Upper lobe of right lung (tissue), 1 donor: Measurements from ENCODE around the gene ACTG2. TPM values are rescaled to one million over a fixed set of nuclear protein-coding genes. Genes with fewer than 3 reads are reported as not detected.

Experiments used
- ATAC-seq: fragments of 200-7000 bp; cut with Tn5 transposase; one replicate; pipeline ENCODE4 v1.9.1; 2020; ENCODE audit warnings: mild to moderate bottlenecking, moderate library complexity
- DNase-seq: peaks from one replicate; pipeline ENCODE4 v3.0.0-alpha.2; 2020
- H3K27ac ChIP-seq: fragments of 200-600 bp; one replicate; pipeline ENCODE4 v1.8.0; 2022
- H3K27me3 ChIP-seq: fragments of 200-600 bp; one replicate; pipeline ENCODE4 v1.8.0; 2022; ENCODE audit warnings: mild to moderate bottlenecking
- H3K36me3 ChIP-seq: fragments of 200-600 bp; one replicate; pipeline ENCODE4 v1.8.0; 2022
- H3K4me1 ChIP-seq: fragments of 200-600 bp; one replicate; pipeline ENCODE4 v1.8.0; 2022
- H3K4me3 ChIP-seq: fragments of 200-600 bp; one replicate; pipeline ENCODE4 v1.8.0; 2022; ENCODE audit warnings: mild to moderate bottlenecking
- H3K9me3 ChIP-seq: fragments of 200-600 bp; one replicate; pipeline ENCODE4 v1.8.0; 2022
- CTCF ChIP-seq: fragments of 200-600 bp; IDR thresholded peaks from one replicate; pipeline ENCODE4 v1.8.0; 2022; ENCODE audit warnings: antibody characterized with exemption
- intact Hi-C: fragments of 100-400 bp; cut with DNase I; formaldehyde crosslinking; loops from one replicate; pipeline ENCODE4 v1.11.0; 2022
- total RNA-seq: library from RNA; stranded (reverse); fragmentation: NEBNext Ultra II Directional; extraction: Animal tissue kit (Norgen Biotek cat#: 25700); gene quantifications from one replicate; pipeline ENCODE4 v1.2.1, GENCODE V29; 2021
- donor health status: DM: no; HTN: yes; CAD: no; lungs with severe emphysema.

ACTG2 gene
- total RNA-seq, 1 donor from 2014 or later: 37.9 TPM

GRCh38 chr2:73911548-73912208 lies 18.9 kb downstream of the ACTG2 start:
- no peaks in the 10 kb centered on the region for H3K36me3 ChIP-seq
- no peaks in the 10 kb centered on the region for H3K27me3 ChIP-seq
- no peaks in the 10 kb centered on the region for H3K4me1 ChIP-seq
- ATAC-seq: no peak
- TF ChIP-seq CTCF: no peak
- H3K9me3 ChIP-seq: no peaks in the 10 kb centered on the region
- DNase-seq: no peak
- intact Hi-C loops: no loop called here
- no peak overlapping the region for H3K4me3 ChIP-seq
- H3K27ac ChIP-seq: no peak overlapping the region

GRCh38 chr2:73913414-73914054 lies 20.7 kb downstream of the ACTG2 start:
- ATAC-seq: no peak

GRCh38 chr2:73914667-73915066 lies 21.9 kb downstream of the ACTG2 start:
- no peak for TF ChIP-seq CTCF
- no peak overlapping the region for H3K27ac ChIP-seq
- H3K9me3 ChIP-seq: no peaks in the 10 kb centered on the region
- no peak overlapping the region for H3K4me3 ChIP-seq
- no peaks in the 10 kb centered on the region for H3K36me3 ChIP-seq
- DNase-seq (no peak), ATAC-seq (no peak)
- H3K27me3 ChIP-seq: no peaks in the 10 kb centered on the region
- no peaks in the 10 kb centered on the region for H3K4me1 ChIP-seq
- intact Hi-C loops: no loop called here

More at GRCh38 chr2:73913414-73914054, 20.7 kb downstream of the ACTG2 start:
- Histone ChIP-seq H3K4me1 (no peaks in the 10 kb centered on the region), H3K9me3 (no peaks in the 10 kb centered on the region), H3K4me3 (no peak overlapping the region), H3K27ac (no peak overlapping the region), H3K36me3 (no peaks in the 10 kb centered on the region), H3K27me3 (no peaks in the 10 kb centered on the region)
- no peak for TF ChIP-seq CTCF
- intact Hi-C loops: no loop called here
- no peak for DNase-seq

GRCh38 chr2:73915437-73915993 lies 22.7 kb downstream of the ACTG2 start:
- DNase-seq: no peak
- H3K27me3 ChIP-seq: no peaks in the 10 kb centered on the region
- H3K36me3 ChIP-seq: no peaks in the 10 kb centered on the region
- no peak for ATAC-seq
- no peak overlapping the region for H3K4me3 ChIP-seq
- H3K9me3 ChIP-seq: no peaks in the 10 kb centered on the region
- no peaks in the 10 kb centered on the region for H3K4me1 ChIP-seq
- no peak for TF ChIP-seq CTCF
- intact Hi-C loops: no loop called here
- H3K27ac ChIP-seq: no peak overlapping the region

- Histone ChIP-seq H3K4me3 (no peak overlapping the region), H3K36me3 (no peaks in the 10 kb centered on the region), H3K27me3 (no peaks in the 10 kb centered on the region), H3K4me1 (no peaks in the 10 kb centered on the region), H3K9me3 (no peaks in the 10 kb centered on the region), H3K27ac (no peak overlapping the region)
- intact Hi-C loops: no loop called here
- no peak for TF ChIP-seq CTCF
- DNase-seq (no peak), ATAC-seq (no peak)
Measured at GRCh38 chr2:73916666-73917065, 23.9 kb downstream of the ACTG2 start.
